Neutrophil (primary cell): Measurements from ENCODE around the gene FAM216A.
"Not testable (repeated sequence)": the region's sequence is repeated elsewhere in the genome, so short reads cannot be mapped to it uniquely, and the experiment has no call there.

ENCODE experiments used
- H3K27ac ChIP-seq: fragments of 200-600 bp; sonication (generic); 2 replicates; pipeline ENCODE4 v1.5.1; 2016; ENCODE audit warnings: mild to moderate bottlenecking, moderate library complexity
- H3K27me3 ChIP-seq: fragments of 200-600 bp; sonication (generic); 2 replicates; pipeline ENCODE4 v1.6.0; 2016; ENCODE audit warnings: mild to moderate bottlenecking
- H3K36me3 ChIP-seq: fragments of 200-600 bp; sonication (generic); 2 replicates; pipeline ENCODE4 v1.5.1; 2017
- H3K4me1 ChIP-seq, 2 experiments: fragments of 200-600 bp in 1 of 2; sonication (generic) in 1 of 2; 1 replicate in 1 of 2; 2 replicates in 1 of 2; pipeline versions ENCODE4 v1.5.1 to v1.6.1; 2013 to 2016; ENCODE audit warnings: low read depth in 1 of 2, low read length in 1 of 2, mild to moderate bottlenecking in 1 of 2, moderate library complexity in 1 of 2; ENCODE audit not compliant: control insufficient read depth in 1 of 2, insufficient read depth in 1 of 2
- H3K4me3 ChIP-seq, 2 experiments: fragments of 200-600 bp in 1 of 2; sonication (generic) in 1 of 2; 1 replicate in 1 of 2; 2 replicates in 1 of 2; pipeline ENCODE4 v1.5.1; 2013 to 2016; ENCODE audit warnings: low read depth in 1 of 2, low read length in 1 of 2, mild to moderate bottlenecking in 1 of 2, moderate library complexity in 1 of 2
- H3K9me3 ChIP-seq: fragments of 200-600 bp; sonication (generic); 2 replicates; pipeline ENCODE4 v1.5.1; 2016
- TF ChIP-seq, protein P1 (sequence below): fragments of 200-600 bp; sonication (generic); IDR thresholded peaks from 2 replicates; pipeline ENCODE4 v1.5.1; 2016; ENCODE audit warnings: antibody characterized with exemption

FAM216A gene

GRCh38 chr12:110453569-110454296 lies 14.9 kb upstream of the FAM216A start:
- no peak overlapping the region for H3K4me3 ChIP-seq
- peaks cover 47 to 50% of the 10 kb centered on the region in 2 experiments for H3K4me1 ChIP-seq
- peak overlapping the region; percentile 13 for H3K27ac ChIP-seq
- TF ChIP-seq, protein P1, sequence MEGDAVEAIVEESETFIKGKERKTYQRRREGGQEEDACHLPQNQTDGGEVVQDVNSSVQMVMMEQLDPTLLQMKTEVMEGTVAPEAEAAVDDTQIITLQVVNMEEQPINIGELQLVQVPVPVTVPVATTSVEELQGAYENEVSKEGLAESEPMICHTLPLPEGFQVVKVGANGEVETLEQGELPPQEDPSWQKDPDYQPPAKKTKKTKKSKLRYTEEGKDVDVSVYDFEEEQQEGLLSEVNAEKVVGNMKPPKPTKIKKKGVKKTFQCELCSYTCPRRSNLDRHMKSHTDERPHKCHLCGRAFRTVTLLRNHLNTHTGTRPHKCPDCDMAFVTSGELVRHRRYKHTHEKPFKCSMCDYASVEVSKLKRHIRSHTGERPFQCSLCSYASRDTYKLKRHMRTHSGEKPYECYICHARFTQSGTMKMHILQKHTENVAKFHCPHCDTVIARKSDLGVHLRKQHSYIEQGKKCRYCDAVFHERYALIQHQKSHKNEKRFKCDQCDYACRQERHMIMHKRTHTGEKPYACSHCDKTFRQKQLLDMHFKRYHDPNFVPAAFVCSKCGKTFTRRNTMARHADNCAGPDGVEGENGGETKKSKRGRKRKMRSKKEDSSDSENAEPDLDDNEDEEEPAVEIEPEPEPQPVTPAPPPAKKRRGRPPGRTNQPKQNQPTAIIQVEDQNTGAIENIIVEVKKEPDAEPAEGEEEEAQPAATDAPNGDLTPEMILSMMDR, result no peak
- H3K27me3 ChIP-seq, result no peaks in the 10 kb centered on the region
- H3K9me3 ChIP-seq, result no peaks in the 10 kb centered on the region
- peaks cover 6% of the 10 kb centered on the region for H3K36me3 ChIP-seq

DNA sequence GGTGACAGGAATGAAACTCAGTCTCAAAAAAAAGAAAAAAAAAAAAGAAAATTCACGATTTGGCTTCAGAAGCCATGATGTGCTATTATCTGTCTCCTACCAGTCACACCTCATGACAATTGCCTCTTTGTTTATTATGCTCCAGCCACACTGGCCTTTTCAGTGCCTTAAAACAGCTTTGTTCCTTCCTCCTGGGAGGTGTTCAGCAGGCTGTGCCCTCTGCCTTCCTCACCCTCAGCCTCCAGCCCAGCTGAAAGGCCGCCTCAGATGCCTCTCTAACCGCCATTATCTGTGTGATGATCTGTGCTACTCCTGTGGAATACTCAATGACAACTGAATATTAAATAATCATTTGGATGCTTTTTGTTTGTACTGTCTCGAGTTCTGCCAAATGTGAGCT lies 9.9 kb upstream of the FAM216A start:
- Histone ChIP-seq H3K9me3 (no peaks in the 10 kb centered on the region), H3K36me3 (no peaks in the 10 kb centered on the region), H3K4me3 (no peak overlapping the region), H3K4me1 (peaks cover 32 to 35% of the 10 kb centered on the region in 2 experiments), H3K27ac (peak overlapping the region; percentile 25), H3K27me3 (no peaks in the 10 kb centered on the region)
- TF ChIP-seq, protein P1, result no peak

GRCh38 chr12:110461189-110461588 lies 7.5 kb upstream of the FAM216A start:
- H3K27ac ChIP-seq, H3K27me3 ChIP-seq, H3K4me3 ChIP-seq, H3K9me3 ChIP-seq: not testable (repeated sequence)
- Histone ChIP-seq H3K36me3 (peaks cover 10% of the 10 kb centered on the region), H3K4me1 (peaks cover 20 to 22% of the 10 kb centered on the region in 2 experiments)

- Histone ChIP-seq H3K9me3 (no peaks in the 10 kb centered on the region), H3K36me3 (peaks cover 10% of the 10 kb centered on the region), H3K27ac (no peak overlapping the region), H3K4me3 (no peak overlapping the region), H3K27me3 (no peaks in the 10 kb centered on the region), H3K4me1 (peaks cover 25 to 37% of the 10 kb centered on the region in 2 experiments)
- TF ChIP-seq, protein P1, result no peak
Measured at GRCh38 chr12:110465024-110465423, 3.6 kb upstream of the FAM216A start.

GRCh38 chr12:110465765-110466164 lies 2.9 kb upstream of the FAM216A start:
- Histone ChIP-seq H3K27ac (peak overlapping the region; percentile 88), H3K4me1 (peaks cover 25 to 37% of the 10 kb centered on the region in 2 experiments), H3K36me3 (peaks cover 10% of the 10 kb centered on the region)
- not testable (repeated sequence) for H3K9me3 ChIP-seq, H3K27me3 ChIP-seq, H3K4me3 ChIP-seq

DNA sequence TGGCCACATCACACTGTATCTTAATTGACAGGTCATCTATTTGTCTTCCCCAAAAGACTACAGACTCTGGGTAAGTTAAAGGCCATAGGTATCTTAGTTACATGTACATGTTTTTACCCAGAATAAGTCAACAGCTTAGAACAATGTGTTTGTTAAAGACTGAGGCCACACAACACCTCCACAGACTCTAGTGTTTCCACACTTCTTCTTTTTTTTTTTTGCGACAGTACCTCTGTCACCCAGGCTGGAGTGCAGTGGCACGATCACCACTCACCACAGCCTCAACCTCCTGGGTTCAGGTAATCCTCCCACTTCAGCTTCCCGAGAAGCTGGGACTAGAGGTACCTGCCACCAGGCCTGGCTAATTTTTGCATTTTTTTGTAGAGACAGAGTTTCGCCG lies 1.9 kb upstream of the FAM216A start:
- TF ChIP-seq, protein P1, result no peak
- Histone ChIP-seq H3K9me3 (no peaks in the 10 kb centered on the region), H3K27ac (peak overlapping the region; percentile 88), H3K4me1 (peaks cover 25 to 37% of the 10 kb centered on the region in 2 experiments), H3K4me3 (peak overlapping the region; percentile 87 to 97), H3K36me3 (peaks cover 10% of the 10 kb centered on the region), H3K27me3 (no peaks in the 10 kb centered on the region)
